SH-SY5Y (cell line): Measurements from ENCODE around the gene ANO7.

Experiments
- GATA2 ChIP-seq: IDR thresholded peaks from 2 replicates; pipeline ENCODE4 v1.6.1; 2011; ENCODE audit warnings: mild to moderate bottlenecking, low read depth, low read length
- GATA3 ChIP-seq: IDR thresholded peaks from 2 replicates; pipeline ENCODE4 v1.6.1; 2011; ENCODE audit warnings: low read depth, mild to moderate bottlenecking, low read length, moderate library complexity

- TF ChIP-seq GATA3: no peak
- no peak for TF ChIP-seq GATA2
Measured at GRCh38 chr2:241254904-241255351, 66.5 kb downstream of the ANO7 start.
